Measurements from ENCODE around the gene NBEAL2.
A peak's percentile ranks its signal among the peaks of the same experiment; 100 is the strongest.
"Not testable (repeated sequence)": the region's sequence is repeated elsewhere in the genome, so short reads cannot be mapped to it uniquely, and the experiment has no call there.

The NBEAL2 gene

DNA sequence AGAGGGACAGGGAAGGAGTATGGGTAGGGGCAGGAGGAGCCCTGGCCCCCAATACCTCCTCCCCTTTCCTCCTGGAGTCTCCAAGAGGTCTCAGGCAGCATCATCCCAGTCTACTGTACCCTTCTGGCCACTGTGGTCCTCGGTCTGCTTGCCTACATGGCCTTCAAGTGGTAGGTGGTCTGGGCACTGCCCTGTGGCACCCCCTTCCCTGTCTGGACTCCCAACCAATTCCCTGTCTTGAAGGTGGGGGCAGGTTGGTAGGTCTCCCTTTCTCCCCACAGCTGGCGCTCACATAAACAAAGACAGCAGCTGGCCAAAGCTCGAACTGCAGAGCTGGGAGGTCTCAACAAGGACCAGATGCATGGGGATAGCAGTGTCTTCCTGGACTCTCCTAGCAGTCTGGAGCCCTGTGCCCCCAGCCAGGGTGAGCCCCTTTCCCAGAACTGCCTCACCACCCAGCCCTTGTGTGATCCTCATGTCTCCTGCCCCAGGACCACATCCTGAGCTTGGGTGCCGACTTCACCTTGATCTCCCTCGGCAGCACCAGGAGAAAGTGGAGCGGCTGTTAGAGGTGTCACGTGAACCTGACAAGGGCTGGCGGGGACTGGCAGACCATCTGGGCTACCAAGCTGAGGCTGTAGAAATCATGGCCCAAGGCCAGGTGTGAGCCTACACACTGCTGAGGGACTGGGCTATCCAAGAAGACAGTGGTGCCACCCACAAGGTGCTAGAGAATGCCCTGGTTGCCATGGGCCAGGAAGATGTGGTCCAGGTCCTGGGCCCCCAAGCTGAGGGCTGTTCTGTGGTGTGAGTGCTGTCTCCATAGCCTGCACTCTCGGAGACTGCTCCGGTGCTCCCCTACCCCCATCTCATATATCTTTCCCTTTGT is 33.1 kb downstream of the NBEAL2 start:
- DNase-seq (ENCODE audit: low spot score) = no peak

DNA sequence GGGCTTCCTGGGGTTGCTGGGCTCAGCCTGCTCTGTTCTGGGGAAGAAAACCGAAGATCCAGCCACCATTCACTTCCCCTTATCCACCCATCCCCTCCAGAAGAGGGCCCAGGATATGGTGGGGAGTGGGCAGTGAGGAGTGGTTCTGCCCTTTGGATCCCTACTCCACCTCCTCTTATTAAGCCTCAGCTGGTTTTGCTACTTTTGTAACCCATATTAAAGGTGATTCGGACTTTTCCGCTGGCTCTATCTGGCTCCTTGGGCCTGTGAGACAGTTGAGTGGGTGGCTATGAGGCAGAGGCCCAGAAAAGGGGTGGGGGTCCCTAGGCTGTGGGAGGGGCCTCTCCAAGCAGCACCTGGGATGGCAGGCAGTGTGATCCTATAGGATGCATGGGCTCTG is 33.8 kb downstream of the NBEAL2 start:
- no peak for DNase-seq (ENCODE audit: low spot score)

DNA sequence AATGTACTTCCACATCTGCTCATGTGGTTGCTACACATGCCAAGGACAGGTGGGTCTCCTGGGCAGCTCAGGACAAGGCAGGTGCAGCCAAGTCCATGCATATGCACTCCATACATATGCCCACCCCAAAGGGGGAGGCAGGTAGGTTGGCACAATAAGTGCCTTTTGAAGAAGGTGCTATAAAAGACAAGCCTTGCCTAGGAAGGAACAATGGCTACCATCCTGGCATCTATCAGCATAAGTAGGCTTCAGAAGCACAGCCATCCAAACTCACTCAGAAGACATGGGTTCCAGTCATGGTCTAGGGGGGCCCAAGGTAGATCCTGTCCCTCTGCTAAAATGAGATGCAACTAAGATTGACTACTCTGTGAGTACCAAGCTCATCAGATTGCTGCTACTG is 34.6 kb downstream of the NBEAL2 start:
- DNase-seq (ENCODE audit: low spot score) = no peak

GRCh38 chr3:47015151-47015550 is 35.7 kb downstream of the NBEAL2 start:
- no peak for DNase-seq (ENCODE audit: low spot score)

GRCh38 chr3:47016086-47016933 is 36.8 kb downstream of the NBEAL2 start:
- no peak for DNase-seq (ENCODE audit: low spot score)

DNA sequence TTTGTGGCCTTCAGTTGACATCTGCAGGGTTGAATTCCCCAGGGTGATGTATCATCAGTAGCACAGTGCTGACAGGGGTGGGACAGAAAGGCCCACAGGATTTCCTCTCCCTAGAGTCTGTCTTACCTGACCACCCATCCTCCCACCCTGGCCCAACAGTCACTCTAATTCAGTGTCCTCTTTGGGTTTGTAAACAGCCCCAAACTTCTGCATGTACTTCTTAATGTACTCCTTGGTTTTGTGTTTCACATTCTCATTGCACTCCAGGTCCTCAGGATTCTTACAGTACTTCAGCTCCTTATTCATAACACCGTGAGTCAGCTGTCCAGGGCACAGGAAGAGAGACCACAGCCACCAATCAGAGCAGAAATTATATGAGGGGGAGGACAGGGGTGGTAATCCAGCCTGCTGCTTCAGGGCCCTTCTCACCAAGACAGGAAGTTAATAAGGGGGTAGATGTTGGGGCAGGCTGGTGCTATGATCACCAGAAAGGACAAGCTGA is 37.5 kb downstream of the NBEAL2 start:
- DNase-seq (ENCODE audit: low spot score) = peak; percentile 49

DNA sequence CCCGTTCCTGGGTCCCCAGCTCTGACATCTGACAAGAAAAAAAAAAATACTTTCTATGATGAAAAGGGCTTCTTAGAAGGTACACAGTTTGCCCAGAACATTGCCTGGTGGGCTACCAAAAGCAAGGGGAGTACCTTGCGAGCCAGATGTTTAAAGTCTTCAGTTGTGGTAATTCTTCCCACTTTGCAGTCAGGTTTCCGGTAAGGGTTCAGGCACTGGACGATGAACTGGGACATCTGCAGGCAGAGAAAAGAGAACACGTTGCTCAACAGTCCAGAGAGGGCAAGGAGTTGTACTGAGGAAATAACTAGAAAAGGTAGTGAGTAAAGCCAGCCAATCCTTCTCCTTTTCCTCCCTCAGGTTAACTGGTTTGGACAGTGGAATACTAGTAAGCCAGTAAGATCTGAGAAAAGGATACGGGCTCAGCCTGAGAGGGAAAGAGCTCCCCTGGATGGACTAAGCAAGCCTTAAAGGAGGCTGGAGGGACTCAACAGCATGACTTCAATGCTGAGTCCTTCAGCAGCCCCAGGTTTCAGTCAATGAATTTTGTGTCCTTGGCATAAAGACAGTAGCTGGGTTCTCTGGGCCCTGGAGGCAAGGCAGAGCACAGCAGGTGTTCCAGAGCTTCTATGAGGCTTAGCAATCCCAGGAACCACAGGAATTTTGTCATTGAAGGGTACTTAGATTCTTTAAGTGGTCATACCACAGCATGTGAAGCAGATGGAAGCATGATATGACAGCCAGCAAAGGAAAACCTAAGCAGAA is 38.2 kb downstream of the NBEAL2 start:
- no peak for DNase-seq (ENCODE audit: low spot score)

- no peak for DNase-seq (ENCODE audit: low spot score)
Observed at GRCh38 chr3:47018269-47018611, 38.8 kb downstream of the NBEAL2 start.

DNA sequence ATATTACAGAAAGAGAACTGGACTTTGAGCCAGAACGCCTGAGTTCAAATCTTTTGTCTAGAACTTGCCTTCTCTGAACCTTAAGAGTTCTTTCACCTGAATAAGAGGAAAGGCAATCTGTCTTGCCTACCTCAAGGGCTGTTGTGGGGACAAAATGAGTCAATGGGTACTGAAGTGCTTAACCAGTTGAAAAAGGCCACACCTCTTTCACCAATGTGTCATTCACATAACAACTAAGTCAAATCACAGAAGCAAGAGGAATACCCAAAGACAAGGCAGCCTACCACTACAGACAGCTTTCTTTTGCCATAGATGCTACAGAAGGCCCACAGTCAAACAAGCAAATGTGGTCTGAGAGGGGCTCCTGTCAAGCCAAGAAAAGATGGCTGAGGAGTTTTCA is 39.7 kb downstream of the NBEAL2 start:
- peak; percentile 49 for DNase-seq (ENCODE audit: low spot score)

DNA sequence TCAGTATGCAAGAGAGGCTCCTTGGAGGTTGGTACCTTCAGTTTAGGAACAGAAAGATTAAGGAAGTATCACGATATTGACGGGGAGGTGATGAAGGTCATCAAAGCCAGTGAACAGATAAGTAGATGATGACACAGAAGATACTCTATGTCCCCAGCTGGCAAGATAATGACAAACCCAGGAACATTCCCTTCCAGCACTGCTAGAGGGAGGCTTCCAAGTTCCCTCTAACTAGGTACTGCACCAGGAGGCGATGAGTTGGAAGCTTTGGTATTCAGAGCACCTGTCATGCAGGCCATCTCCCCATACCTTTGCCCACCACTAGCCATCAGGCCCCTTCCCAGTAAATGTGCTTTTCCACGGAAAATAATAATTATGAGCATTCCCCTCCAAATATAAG is 40.8 kb downstream of the NBEAL2 start:
- no peak for DNase-seq (ENCODE audit: low spot score)

- no peak for DNase-seq (ENCODE audit: low spot score)
Observed at GRCh38 chr3:47022641-47023071, 43.2 kb downstream of the NBEAL2 start.

GRCh38 chr3:47024932-47025331 is 45.5 kb downstream of the NBEAL2 start:
- no peak for DNase-seq (ENCODE audit: low spot score)

- DNase-seq (ENCODE audit: low spot score) = not testable (repeated sequence)
Observed at GRCh38 chr3:47026432-47026831, 47.0 kb downstream of the NBEAL2 start.

DNA sequence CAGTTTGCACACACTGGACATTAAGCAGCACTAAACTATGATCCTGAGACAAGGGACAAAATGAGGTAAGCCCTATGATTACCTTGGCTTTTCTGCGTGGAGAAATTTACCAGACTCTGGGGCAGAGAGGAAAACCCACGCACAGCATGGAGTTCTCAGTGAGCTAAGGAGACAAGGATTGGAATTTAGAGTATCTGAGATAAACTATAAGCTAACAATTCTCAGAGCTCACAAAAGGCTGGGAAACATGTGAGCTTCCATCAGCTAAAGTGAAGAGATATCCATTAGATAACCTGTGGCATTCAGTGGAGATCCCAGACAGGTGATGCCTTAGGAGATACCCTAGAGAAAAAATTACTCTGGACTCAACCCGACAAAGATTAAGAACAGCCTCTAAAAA is 48.7 kb downstream of the NBEAL2 start:
- no peak for DNase-seq (ENCODE audit: low spot score)

DNA sequence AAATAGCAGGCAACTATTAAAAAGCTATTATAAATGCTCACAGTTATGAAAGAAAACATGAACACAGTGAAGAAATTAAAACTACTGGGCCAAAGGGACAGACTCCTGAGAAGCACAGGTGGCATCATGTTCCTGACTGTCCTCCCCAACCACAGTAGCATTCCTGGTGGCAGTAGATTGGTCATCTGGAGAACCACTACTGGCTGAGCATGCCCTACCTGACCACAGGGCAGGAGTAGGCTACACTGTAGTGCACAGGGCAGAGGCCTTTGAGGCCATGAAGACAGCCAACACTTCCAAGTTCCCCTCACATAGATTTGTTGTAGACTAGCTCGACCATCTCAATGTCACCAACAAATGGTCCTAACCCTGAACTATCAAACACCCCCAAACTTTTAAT is 49.2 kb downstream of the NBEAL2 start:
- DNase-seq (ENCODE audit: low spot score) = no peak

- not testable (repeated sequence) for DNase-seq (ENCODE audit: low spot score)
Observed at GRCh38 chr3:47031041-47031440, 51.6 kb downstream of the NBEAL2 start.

DNA sequence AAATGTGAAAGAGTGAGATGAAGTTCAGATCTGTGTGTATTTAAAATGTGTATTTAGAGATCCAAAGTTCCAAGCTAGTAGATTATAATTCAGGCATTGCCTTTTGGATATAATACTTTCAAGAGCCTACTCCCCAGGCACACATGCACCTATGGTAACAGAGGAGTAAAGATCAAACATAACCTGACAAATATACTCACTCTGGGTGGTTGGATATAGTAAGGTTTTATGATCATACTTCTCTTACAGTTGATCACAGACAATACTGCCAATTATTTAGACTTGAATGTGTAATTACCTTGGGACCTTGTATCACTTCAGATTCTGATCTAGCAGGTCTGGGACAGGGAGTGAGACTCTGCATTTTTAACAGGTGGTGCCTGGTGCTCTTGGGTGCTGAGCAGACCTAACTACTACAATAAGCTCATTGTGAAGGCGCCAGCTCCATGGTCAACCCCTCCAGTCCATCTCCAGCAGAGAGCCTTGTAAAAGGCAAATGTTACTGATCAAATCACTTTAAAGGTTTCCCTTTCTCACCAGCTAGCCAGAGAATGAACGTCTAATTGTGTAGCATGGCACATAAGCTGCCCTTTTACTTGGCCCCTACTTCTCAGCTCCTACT is 55.5 kb downstream of the NBEAL2 start:
- DNase-seq (ENCODE audit: low spot score) = no peak

- no peak for DNase-seq (ENCODE audit: low spot score)
Observed at GRCh38 chr3:47035645-47036044, 56.2 kb downstream of the NBEAL2 start.

DNA sequence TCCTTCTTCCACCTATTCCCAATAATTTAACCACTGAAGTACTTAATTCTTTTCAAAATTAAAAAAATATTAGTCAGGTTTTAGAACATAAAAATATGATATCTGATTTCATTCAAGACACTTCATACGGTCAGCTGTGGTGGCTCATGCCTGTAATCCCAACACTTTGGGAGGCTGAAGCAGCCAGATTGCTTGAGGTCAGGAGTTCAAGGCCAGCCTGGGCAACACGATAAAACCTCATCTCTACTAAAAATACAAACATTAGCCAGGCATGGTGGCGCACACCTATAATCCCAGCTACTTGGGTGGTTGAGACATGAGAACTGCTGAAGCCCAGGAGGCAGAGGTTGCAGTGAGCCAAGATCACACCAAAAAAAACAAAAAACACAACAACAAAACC is 56.7 kb downstream of the NBEAL2 start:
- no peak for DNase-seq (ENCODE audit: low spot score)

DNA sequence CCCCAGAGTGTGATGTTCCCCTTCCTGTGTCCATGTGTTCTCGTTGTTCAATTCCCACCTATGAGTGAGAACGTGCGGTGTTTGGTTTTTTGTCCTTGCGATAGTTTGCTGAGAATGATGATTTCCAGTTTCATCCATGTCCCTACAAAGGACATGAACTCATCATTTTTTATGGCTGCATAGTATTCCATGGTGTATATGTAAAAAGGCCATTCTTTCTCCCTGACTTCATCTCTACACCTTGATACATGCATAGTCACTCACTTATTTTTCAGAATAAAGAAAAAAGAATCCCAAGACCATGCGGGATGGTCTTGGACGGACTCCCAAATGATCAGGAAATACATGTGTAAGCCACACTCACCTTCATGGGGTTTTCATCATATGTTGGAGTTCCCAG is 57.8 kb downstream of the NBEAL2 start:
- DNase-seq (ENCODE audit: low spot score) = not testable (repeated sequence)

DNA sequence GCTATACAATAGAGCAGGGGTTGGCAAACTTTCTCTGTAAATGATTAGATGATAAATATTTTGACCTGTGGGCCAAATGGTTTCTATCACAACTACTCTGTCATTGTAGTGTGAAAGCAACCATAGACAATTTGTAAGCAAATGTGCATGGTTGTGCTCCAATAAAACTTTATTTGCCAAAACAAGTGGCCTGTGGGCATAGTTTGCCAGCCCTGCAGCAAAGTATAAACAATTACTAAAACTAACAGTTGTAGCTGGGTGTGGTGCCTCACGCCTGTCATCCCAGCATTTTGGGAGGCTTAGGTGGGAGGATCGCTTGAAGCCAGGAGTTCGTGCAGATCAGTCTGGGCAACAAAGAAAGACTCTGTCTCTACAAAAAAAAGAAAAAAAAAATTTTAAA is 61.6 kb downstream of the NBEAL2 start:
- no peak for DNase-seq (ENCODE audit: low spot score)

Measured in CD4-positive, alpha-beta T cell treated with Interleukin-15 for 4 hours (primary cell).